Naive B cell (primary cell): ENCODE measurements around the gene ZNF547. TPM values are rescaled to one million over a fixed set of nuclear protein-coding genes. Genes with fewer than 3 reads are reported as not detected.

ENCODE experiments used
- ATAC-seq, 2 donors: fragments of 150-1000 bp; cut with Tn5 transposase; 2 replicates each; pipeline ENCODE4 v1.10.0; 2021; ENCODE audit warnings: low read depth in 2 of 2, mild to moderate bottlenecking in 2 of 2, moderate library complexity in 2 of 2
- DNase-seq: peaks from one replicate; pipeline ENCODE4 v3.0.0; 2022
- H3K27ac Mint-ChIP-seq, 6 donors: one replicate each; pipeline ENCODE4 v1.8.0; 2020 to 2022; ENCODE audit warnings: mild to moderate bottlenecking in 6 of 6, mixed read lengths in 6 of 6, moderate library complexity in 5 of 6, inconsistent platforms in 2 of 6
- H3K27me3 Mint-ChIP-seq, 3 donors: one replicate each; pipeline ENCODE4 v1.8.0; 2021 to 2022; ENCODE audit warnings: mixed read lengths in 3 of 3, mild to moderate bottlenecking in 1 of 3
- H3K36me3 Mint-ChIP-seq, 2 donors: one replicate each; pipeline ENCODE4 v1.8.0; 2020 to 2022; ENCODE audit warnings: mixed read lengths in 2 of 2, inconsistent platforms in 1 of 2, mild to moderate bottlenecking in 1 of 2
- H3K4me1 Mint-ChIP-seq, 3 donors: one replicate each; pipeline ENCODE4 v1.8.0; 2020 to 2022; ENCODE audit warnings: mixed read lengths in 3 of 3, inconsistent platforms in 1 of 3, mild to moderate bottlenecking in 1 of 3, moderate library complexity in 1 of 3
- H3K4me3 Mint-ChIP-seq, 8 donors: one replicate each; pipeline ENCODE4 v1.8.0; 2020 to 2022; ENCODE audit warnings: mild to moderate bottlenecking in 8 of 8, mixed read lengths in 8 of 8, moderate library complexity in 8 of 8, inconsistent platforms in 2 of 8
- H3K9me3 Mint-ChIP-seq, 7 donors: one replicate each; pipeline ENCODE4 v1.8.0; 2020 to 2022; ENCODE audit warnings: mixed read lengths in 7 of 7, mild to moderate bottlenecking in 5 of 7, inconsistent platforms in 2 of 7, moderate library complexity in 1 of 7
- polyA plus RNA-seq, 6 donors: library from polyadenylated mRNA; unstranded; fragments of 300-500 nt; fragmentation: Illumina TruSeq; gene quantifications; one replicate each; pipeline ENCODE4 v1.2.3, GENCODE V29; 2021; ENCODE audit warnings: low read depth in 6 of 6

The ZNF547 gene
- polyA plus RNA-seq, 6 donors from 2014 or later, result 0.71 to 2.5 (median 1.2) TPM; not detected in 1

DNA sequence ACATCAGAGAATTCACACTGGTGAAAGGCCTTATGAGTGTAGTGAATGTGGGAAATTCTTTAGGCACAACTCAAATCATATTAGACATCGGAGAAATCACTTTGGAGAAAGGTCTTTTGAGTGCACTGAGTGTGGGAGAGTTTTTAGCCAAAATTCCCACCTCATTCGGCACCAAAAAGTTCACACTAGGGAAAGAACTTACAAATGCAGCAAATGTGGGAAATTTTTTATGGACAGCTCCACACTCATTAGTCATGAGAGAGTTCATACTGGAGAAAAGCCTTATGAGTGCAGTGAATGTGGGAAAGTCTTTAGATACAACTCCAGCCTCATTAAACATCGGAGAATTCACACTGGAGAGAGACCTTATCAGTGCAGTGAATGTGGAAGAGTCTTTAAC lies 57.7 kb downstream of the ZNF547 start:
- DNase-seq (no peak), ATAC-seq (no peak)
- H3K27me3 Mint-ChIP-seq, result no peaks in the 10 kb centered on the region
- peaks cover 4 to 38% (median 14%) of the 10 kb centered on the region in 7 donors for H3K9me3 Mint-ChIP-seq
- H3K36me3 Mint-ChIP-seq, result peaks cover 41 to 57% of the 10 kb centered on the region in 2 donors
- H3K27ac Mint-ChIP-seq, result no peak overlapping the region
- H3K4me1 Mint-ChIP-seq, result peaks cover 8 to 15% (median 9%) of the 10 kb centered on the region in 3 donors
- no peak overlapping the region for H3K4me3 Mint-ChIP-seq

Other genes starting within 250 kb of the ZNF547 start
- not detected for gene USP29, start 243.6 kb upstream of the ZNF547 start, polyA plus RNA-seq
- gene ZIM3, start 218.3 kb upstream of the ZNF547 start, polyA plus RNA-seq, result not detected
- not detected for gene DUXA, start 196.1 kb upstream of the ZNF547 start, polyA plus RNA-seq
- gene ZNF264, start 172.1 kb upstream of the ZNF547 start, polyA plus RNA-seq, result 10 to 100 TPM in 5 of 6 donors, 1 to 10 TPM in 1; 6.9 to 25.2 (median 22.2) TPM
- 1 to 10 TPM in 3 of 6 donors, under 1 TPM in 2, not detected in 1; 0.41 to 2.5 (median 1.7) TPM for gene AURKC, start 132.5 kb upstream of the ZNF547 start, polyA plus RNA-seq
- 1 to 10 TPM in 5 of 6 donors, not detected in 1; 3.4 to 5.9 (median 4.7) TPM for gene ZNF805, start 122.9 kb upstream of the ZNF547 start, polyA plus RNA-seq
- 10 to 100 TPM in 4 of 6 donors, 1 to 10 TPM in 1, not detected in 1; 9.2 to 16.6 (median 14.6) TPM for gene ZNF460, start 83.1 kb upstream of the ZNF547 start, polyA plus RNA-seq
- gene ZNF543, start 43.1 kb upstream of the ZNF547 start, polyA plus RNA-seq, result 10 to 100 TPM in 3 of 6 donors, 1 to 10 TPM in 3; 6.0 to 12.9 (median 9.5) TPM
- gene ZNF304, start 12.3 kb upstream of the ZNF547 start, polyA plus RNA-seq, result 1 to 10 TPM; 4.1 to 8.4 (median 5.0) TPM
- gene TRAPPC2B, start within 50 bp of the ZNF547 start, polyA plus RNA-seq, result 10 to 100 TPM; 35.5 to 91.3 (median 45.8) TPM
- 10 to 100 TPM; 17.4 to 28.4 (median 23.3) TPM for gene ZNF548, start 26.3 kb downstream of the ZNF547 start, polyA plus RNA-seq
- gene ZNF17, start 47.6 kb downstream of the ZNF547 start, polyA plus RNA-seq, result 10 to 100 TPM in 3 of 6 donors, 1 to 10 TPM in 3; 6.1 to 13.0 (median 9.6) TPM
- 10 to 100 TPM in 4 of 6 donors, 1 to 10 TPM in 2; 3.7 to 23.2 (median 14.4) TPM for gene ZNF749, start 71.8 kb downstream of the ZNF547 start, polyA plus RNA-seq
- 1 to 10 TPM in 2 of 6 donors, under 1 TPM in 4; 0.39 to 1.4 (median 0.88) TPM for gene VN1R1, start 93.6 kb downstream of the ZNF547 start, polyA plus RNA-seq
- gene ZNF772, start 114.0 kb downstream of the ZNF547 start, polyA plus RNA-seq, result 1 to 10 TPM; 4.3 to 9.7 (median 6.8) TPM
- gene ZNF419, start 124.2 kb downstream of the ZNF547 start, polyA plus RNA-seq, result 10 to 100 TPM in 4 of 6 donors, 1 to 10 TPM in 2; 7.0 to 15.7 (median 12.1) TPM
- gene ZNF773, start 136.4 kb downstream of the ZNF547 start, polyA plus RNA-seq, result 10 to 100 TPM; 10.1 to 25.5 (median 13.1) TPM
- 10 to 100 TPM in 3 of 6 donors, 1 to 10 TPM in 3; 3.3 to 14.2 (median 9.5) TPM for gene ZNF549, start 163.8 kb downstream of the ZNF547 start, polyA plus RNA-seq
- 10 to 100 TPM in 3 of 6 donors, 1 to 10 TPM in 3; 3.8 to 19.8 (median 9.4) TPM for gene ZNF550, start 196.3 kb downstream of the ZNF547 start, polyA plus RNA-seq
- 1 to 10 TPM; 3.4 to 9.7 (median 7.7) TPM for gene ZNF416, start 215.4 kb downstream of the ZNF547 start, polyA plus RNA-seq
- 10 to 100 TPM; 14.2 to 22.7 (median 17.8) TPM for gene ZIK1, start 220.6 kb downstream of the ZNF547 start, polyA plus RNA-seq
- 10 to 100 TPM in 2 of 6 donors, 1 to 10 TPM in 4; 4.1 to 14.7 (median 7.2) TPM for gene ZNF530, start 236.3 kb downstream of the ZNF547 start, polyA plus RNA-seq